Stomach smooth muscle (tissue), 2 donors: ENCODE measurements around the gene GPR82.

ENCODE experiments used
- H3K27ac ChIP-seq: one replicate; pipeline ENCODE4 v1.7.0; 2013; ENCODE audit warnings: mild to moderate bottlenecking, low read length, inconsistent platforms
- H3K27me3 ChIP-seq, 2 donors: one replicate each; pipeline ENCODE4 v1.7.0; 2013; ENCODE audit warnings: low read length in 2 of 2; ENCODE audit not compliant: insufficient read depth in 2 of 2, control insufficient read depth in 1 of 2
- H3K36me3 ChIP-seq, 2 donors: one replicate each; pipeline ENCODE4 v1.7.0; 2013; ENCODE audit warnings: low read length in 2 of 2; ENCODE audit not compliant: control insufficient read depth in 2 of 2, insufficient read depth in 2 of 2
- H3K4me1 ChIP-seq: one replicate; pipeline ENCODE4 v1.7.0; 2013; ENCODE audit warnings: low read length; ENCODE audit not compliant: control insufficient read depth, insufficient read depth
- H3K4me3 ChIP-seq, 2 donors: one replicate each; pipeline ENCODE4 v1.7.0; 2013; ENCODE audit warnings: low read length in 2 of 2
- H3K9ac ChIP-seq, 2 donors: one replicate each; pipeline ENCODE4 v1.7.0; 2013; ENCODE audit warnings: low read length in 2 of 2, mild to moderate bottlenecking in 1 of 2
- H3K9me3 ChIP-seq, 2 donors: one replicate each; pipeline ENCODE4 v1.7.0; 2013; ENCODE audit warnings: low read length in 2 of 2; ENCODE audit not compliant: control insufficient read depth in 2 of 2
- donor health status: healthy.
- donor health status: Pancreatic carcinoma.

The GPR82 gene

DNA sequence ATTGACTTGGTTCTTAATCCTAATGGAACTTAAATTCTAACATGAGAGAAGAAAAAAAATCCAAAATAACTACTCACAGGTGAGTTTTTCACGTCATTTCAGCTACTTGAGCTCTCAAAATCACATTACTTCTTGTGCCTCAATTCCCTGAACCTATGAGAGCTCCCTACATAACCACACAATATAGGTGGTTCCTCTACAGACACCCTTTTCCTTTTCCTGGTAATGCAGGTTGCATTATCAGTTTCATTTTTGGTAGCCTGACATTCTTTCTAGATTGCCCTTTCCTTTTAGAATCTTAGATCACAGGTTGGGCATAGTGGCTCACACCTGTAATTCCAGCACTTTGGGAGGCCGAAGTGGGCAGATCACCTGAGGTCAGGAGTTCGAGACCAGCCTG is 31.0 kb upstream of the GPR82 start:
- Histone ChIP-seq H3K9me3 (no peaks in the 10 kb centered on the region), H3K36me3 (no peaks in the 10 kb centered on the region), H3K4me3 (no peak overlapping the region), H3K9ac (no peak overlapping the region), H3K4me1 (no peaks in the 10 kb centered on the region), H3K27me3 (no peaks in the 10 kb centered on the region), H3K27ac (no peak overlapping the region)

DNA sequence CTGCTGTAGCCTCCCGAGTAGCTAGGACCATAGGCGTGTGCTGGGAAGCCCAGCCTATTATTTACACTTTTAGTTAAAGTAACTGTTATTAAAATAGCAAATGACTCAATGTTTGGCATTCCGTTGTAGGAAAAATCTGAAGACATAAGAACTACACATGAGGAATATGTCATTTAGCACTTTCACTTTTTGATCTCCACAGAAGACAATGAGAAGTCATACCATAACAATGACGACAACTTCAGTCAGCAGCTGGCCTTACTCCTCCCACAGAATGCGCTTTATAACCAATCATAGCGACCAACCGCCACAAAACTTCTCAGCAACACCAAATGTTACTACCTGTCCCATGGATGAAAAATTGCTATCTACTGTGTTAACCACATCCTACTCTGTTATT is 28.6 kb upstream of the GPR82 start:
- no peak overlapping the region for H3K9ac ChIP-seq
- H3K27ac ChIP-seq = no peak overlapping the region
- H3K4me3 ChIP-seq = no peak overlapping the region
- H3K27me3 ChIP-seq = no peaks in the 10 kb centered on the region
- no peaks in the 10 kb centered on the region for H3K36me3 ChIP-seq
- no peaks in the 10 kb centered on the region for H3K4me1 ChIP-seq
- H3K9me3 ChIP-seq = no peaks in the 10 kb centered on the region

DNA sequence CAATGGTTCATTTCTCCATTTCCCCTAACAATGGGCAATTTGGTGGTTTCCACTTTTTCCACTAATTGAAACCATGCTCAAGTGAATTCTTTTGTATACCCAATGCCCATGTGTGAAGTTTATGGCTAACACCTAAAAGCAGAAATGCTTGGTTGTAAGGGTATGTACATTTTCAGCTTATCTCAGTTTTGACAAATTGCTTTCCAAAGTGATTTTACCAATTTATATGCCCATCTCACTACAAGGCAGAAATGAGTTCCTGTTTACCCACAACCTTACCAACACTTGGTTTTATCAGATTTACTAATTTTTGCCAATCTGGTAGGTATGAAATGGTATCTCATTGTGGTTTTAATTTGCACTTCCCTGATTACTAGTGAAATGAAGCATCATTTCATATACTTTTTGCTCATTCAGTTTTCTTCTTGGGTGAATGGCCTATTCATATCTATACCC is 20.4 kb upstream of the GPR82 start:
- Histone ChIP-seq H3K36me3 (no peaks in the 10 kb centered on the region), H3K27me3 (no peaks in the 10 kb centered on the region), H3K4me1 (no peaks in the 10 kb centered on the region), H3K4me3 (no peak overlapping the region), H3K27ac (no peak overlapping the region), H3K9ac (no peak overlapping the region), H3K9me3 (no peaks in the 10 kb centered on the region)

DNA sequence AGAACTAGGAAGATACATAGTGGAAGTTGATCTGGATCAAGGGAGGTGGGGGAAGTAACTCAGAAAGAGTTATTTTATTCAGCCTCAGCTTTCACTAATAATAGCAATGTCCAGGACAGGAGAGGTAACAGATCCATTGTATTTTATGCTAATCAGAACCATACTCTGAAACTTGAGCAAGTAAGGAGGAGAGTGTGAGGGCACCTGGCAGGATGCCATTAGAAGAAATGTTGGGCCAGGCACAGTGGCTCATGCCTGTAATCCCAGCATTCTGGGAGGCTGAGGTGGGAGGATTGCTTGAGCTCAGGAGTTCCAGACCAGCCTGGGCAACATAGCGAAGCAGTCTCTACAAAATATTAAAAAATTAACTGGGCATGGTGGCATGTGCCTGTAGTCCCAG is 18.9 kb upstream of the GPR82 start:
- Histone ChIP-seq H3K27ac (no peak overlapping the region), H3K9ac (no peak overlapping the region), H3K4me3 (no peak overlapping the region), H3K4me1 (no peaks in the 10 kb centered on the region), H3K9me3 (no peaks in the 10 kb centered on the region), H3K27me3 (no peaks in the 10 kb centered on the region), H3K36me3 (no peaks in the 10 kb centered on the region)

DNA sequence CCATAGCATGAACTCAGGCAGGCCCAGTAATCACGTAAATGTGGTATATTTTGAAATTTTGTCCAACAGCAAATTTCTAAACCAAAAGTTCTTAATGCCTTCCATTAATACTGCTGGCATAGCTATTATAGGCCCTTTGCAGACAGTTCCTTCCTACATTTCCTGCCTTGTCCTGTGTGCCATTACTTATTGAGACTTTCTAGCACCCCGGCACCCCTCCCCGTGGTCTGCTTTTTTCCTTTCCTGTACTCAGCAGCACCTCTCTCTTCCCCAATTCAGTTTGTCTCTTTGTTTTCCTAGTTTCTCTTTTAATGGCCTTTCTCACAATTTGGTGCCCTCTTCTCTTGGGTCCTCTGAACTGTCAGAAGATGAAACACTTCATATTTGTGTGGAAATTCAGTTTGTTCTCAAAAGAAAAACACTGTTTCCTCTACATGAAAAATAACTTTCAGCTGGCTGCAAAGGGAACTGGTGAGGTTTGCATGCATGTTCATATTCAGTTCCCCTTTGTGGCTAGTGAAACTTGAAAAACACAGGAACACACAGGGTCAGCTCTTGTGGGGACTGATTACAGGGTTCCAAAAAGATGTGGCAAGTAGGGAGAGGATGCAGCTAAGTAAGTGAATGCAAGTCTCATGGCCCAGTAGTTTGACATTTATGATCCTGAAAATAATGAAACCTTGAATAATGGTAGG is 18.2 kb upstream of the GPR82 start:
- Histone ChIP-seq H3K9me3 (no peaks in the 10 kb centered on the region), H3K36me3 (no peaks in the 10 kb centered on the region), H3K4me3 (no peak overlapping the region), H3K4me1 (no peaks in the 10 kb centered on the region), H3K27me3 (no peaks in the 10 kb centered on the region), H3K9ac (no peak overlapping the region), H3K27ac (no peak overlapping the region)

DNA sequence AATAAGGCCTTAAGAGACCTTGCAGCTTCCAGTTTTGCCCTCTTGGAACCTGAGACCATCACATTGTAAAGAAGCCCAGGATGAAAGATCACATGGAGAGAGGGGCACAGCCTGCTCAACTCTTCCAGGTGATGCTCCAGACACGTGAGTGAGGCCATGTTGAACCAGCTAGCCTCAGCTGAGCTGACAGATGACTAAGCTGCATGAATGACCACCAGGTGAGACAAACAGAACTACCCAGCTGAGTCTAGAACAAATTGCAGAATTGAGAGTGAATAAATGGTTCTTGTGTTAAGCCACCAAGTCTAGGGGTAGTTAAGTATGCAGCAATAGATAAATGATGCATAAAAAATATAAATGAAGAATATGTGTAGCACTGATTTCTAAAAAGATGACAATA is 16.8 kb upstream of the GPR82 start:
- Histone ChIP-seq H3K36me3 (no peaks in the 10 kb centered on the region), H3K4me1 (no peaks in the 10 kb centered on the region), H3K27me3 (peaks cover 0 to 5% of the 10 kb centered on the region in 2 donors), H3K27ac (no peak overlapping the region), H3K4me3 (no peak overlapping the region), H3K9me3 (no peaks in the 10 kb centered on the region), H3K9ac (no peak overlapping the region)

DNA sequence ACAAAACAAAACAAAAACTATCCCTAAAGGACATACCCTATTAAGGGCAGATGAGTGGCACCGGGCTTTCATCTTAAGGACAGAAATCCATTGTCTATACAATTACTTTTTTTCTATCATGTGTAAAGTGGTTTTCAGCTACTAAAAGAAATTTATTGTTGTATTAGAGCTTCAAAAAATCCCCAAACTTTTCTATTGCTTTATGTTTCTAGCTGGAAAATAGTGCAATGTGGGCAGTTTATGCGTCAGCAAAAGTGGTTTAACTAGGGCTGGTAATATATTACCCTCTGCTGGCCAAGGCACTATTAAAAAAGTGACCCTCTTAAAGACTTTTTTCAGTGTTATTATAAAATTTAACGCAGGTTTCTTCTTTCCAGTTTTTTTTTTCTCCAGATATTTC is 15.5 kb upstream of the GPR82 start:
- Histone ChIP-seq H3K4me3 (no peak overlapping the region), H3K27me3 (peaks cover 0 to 5% of the 10 kb centered on the region in 2 donors), H3K4me1 (no peaks in the 10 kb centered on the region), H3K36me3 (no peaks in the 10 kb centered on the region), H3K27ac (no peak overlapping the region), H3K9ac (no peak overlapping the region), H3K9me3 (no peaks in the 10 kb centered on the region)

DNA sequence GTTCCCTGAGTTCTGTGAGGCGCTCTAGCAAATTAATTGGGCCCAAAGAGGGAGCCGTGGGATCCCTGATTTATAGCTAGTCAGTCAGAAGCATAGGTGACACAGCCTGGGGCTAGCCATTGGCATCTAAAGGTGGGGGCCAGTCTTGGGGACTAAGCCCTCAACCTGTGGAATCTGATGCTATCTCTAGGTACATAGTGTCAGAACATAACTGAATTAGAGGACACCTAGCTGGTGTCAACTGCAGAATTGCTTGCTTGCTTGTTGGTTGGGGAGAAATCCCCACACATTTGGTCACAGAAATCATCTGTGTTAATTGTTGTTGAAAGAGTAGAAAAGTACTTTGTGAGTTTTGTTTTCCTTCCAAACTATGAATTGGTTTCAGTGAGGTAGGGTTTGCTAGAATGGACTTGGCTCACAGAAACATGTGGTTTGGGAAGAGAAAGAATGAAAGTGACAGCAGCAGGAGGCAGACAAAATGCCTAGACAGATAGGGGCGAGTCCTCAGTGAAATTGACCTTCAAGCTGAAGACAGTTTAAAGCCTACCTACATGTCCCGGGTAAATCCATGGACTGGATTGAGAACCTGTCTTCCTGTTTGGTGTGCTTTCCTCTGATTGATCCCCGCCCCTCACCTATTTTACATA is 12.8 kb upstream of the GPR82 start:
- Histone ChIP-seq H3K4me3 (no peak overlapping the region), H3K4me1 (no peaks in the 10 kb centered on the region), H3K27ac (no peak overlapping the region), H3K36me3 (no peaks in the 10 kb centered on the region), H3K9ac (no peak overlapping the region), H3K27me3 (peaks cover 0 to 5% of the 10 kb centered on the region in 2 donors), H3K9me3 (peaks cover 0 to 2% of the 10 kb centered on the region in 2 donors)

DNA sequence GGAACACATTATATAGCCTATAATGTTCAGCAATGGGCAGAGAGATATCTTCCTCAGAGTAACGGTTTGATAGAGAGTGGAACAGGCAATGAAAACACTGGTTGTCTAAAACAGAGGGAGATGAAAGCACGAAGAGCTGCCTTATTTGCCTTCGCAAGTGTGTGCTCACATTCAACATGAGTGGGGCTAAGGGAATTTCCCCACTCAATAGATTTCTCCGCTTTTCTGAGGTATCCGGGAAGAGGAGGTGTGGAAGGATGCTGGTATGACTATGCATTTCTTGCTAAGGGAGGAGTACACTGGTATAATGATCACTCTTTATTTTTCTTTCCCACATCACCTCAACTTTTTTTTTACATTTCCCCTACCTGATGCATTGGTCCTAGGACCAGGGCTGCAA is 7.8 kb upstream of the GPR82 start:
- Histone ChIP-seq H3K27me3 (peaks cover 0 to 5% of the 10 kb centered on the region in 2 donors), H3K9ac (no peak overlapping the region), H3K9me3 (peaks cover 0 to 14% of the 10 kb centered on the region in 2 donors), H3K4me3 (no peak overlapping the region), H3K36me3 (no peaks in the 10 kb centered on the region), H3K4me1 (no peaks in the 10 kb centered on the region), H3K27ac (no peak overlapping the region)

DNA sequence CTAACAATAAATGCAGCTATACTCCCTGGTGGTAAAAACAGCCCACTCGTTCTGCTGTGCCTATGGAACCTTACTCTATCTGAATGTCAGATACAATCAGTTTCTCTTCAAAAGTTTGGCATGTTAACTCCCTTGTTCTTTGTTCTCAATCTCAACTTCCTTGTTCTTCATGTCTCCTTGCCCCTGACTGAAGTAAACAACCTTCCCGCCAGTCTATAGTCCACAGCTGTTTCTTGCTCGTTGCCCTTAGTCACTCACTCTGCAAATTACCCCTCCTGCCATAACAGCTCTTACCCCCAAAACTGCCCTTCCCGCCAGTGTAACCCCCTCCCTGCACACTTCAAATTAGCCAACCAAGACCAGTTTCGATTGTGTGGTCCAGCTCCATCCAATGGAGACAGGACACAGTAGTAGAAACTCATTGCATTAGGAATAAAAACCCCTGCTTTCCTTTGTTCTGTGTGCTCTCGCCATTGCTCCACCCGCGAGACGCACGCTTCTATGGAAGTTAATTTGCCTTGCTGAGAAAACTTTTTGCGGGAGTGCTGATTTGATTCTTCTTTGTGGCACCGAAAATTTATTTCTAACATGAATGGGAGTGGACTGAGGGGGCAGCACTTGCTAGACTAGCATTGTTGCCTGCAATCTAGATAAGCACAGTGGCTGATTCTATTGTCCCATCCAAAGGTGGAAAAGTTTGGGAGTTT is 7.1 kb upstream of the GPR82 start:
- peaks cover 0 to 2% of the 10 kb centered on the region in 2 donors for H3K27me3 ChIP-seq
- no peak overlapping the region for H3K9ac ChIP-seq
- no peak overlapping the region for H3K4me3 ChIP-seq
- no peak overlapping the region for H3K27ac ChIP-seq
- no peaks in the 10 kb centered on the region for H3K4me1 ChIP-seq
- H3K9me3 ChIP-seq = peaks cover 0 to 14% of the 10 kb centered on the region in 2 donors
- H3K36me3 ChIP-seq = no peaks in the 10 kb centered on the region
